GM13977 (cell line): ENCODE data around the gene FZD10.

Source experiments
- DNase-seq: peaks from one replicate; pipeline ENCODE4 v3.0.0; 2012; ENCODE audit warnings: low spot score
- in situ Hi-C: fragments of 300-500 bp; cut with MboI; formaldehyde crosslinking; loops from one replicate; pipeline ENCODE4 v1.12.0; 2022; ENCODE audit warnings: low sequenced_read_pairs, low pct_unique_long_range_greater_than_20kb, mixed read lengths, inconsistent platforms; ENCODE audit not compliant: unreplicated experiment
- TF ChIP-seq, protein P1 (sequence below): IDR thresholded peaks from 2 replicates; pipeline ENCODE4 v1.5.1; 2012; ENCODE audit warnings: mild to moderate bottlenecking, control low read depth; ENCODE audit not compliant: insufficient read depth; ENCODE audit errors: extremely low read depth, missing control alignments

The FZD10 gene

DNA sequence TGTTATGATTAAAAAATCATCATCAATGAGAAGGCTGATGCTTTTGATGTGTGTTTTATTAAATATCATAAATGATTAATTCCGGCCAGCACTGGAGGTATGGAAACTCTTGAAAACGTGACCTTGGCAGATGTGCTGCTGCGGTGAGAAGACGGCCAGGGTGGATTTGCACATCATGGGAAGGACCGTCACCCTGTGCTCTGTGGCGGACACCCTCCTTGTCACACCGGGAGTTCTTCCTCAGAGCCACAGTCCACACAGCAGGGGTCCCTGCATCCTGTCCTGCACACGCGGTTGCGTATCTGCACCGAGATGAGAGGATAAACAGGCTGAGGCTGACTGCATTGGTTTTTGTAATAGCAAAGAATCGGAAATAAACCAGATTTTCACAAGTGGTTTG lies 33.5 kb downstream of the FZD10 start:
- TF ChIP-seq, protein P1, sequence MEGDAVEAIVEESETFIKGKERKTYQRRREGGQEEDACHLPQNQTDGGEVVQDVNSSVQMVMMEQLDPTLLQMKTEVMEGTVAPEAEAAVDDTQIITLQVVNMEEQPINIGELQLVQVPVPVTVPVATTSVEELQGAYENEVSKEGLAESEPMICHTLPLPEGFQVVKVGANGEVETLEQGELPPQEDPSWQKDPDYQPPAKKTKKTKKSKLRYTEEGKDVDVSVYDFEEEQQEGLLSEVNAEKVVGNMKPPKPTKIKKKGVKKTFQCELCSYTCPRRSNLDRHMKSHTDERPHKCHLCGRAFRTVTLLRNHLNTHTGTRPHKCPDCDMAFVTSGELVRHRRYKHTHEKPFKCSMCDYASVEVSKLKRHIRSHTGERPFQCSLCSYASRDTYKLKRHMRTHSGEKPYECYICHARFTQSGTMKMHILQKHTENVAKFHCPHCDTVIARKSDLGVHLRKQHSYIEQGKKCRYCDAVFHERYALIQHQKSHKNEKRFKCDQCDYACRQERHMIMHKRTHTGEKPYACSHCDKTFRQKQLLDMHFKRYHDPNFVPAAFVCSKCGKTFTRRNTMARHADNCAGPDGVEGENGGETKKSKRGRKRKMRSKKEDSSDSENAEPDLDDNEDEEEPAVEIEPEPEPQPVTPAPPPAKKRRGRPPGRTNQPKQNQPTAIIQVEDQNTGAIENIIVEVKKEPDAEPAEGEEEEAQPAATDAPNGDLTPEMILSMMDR: no peak
- in situ Hi-C loops: no loop called here
- no peak for DNase-seq

DNA sequence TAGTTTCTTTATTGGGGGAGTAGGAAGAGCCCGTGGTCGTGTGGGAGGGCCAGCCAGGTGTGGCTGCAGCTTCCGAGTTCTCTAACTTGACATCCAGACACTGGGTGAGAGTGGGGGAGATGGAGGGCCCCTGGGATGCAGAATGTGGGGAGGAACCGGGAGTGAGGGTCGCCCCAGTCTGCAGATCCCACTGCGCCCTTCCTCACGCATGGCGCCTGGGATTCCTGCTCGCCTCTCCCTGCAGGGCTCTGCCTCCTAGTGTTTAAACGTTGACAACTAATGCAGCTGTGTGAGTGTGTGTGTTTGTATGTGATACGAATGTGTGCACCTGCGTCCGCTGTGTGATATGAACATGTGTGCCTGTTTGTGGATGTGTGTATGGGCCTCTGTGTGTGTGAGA lies 34.6 kb downstream of the FZD10 start:
- in situ Hi-C loops: no loop called here
- no peak for DNase-seq
- TF ChIP-seq, protein P1: no peak

DNA sequence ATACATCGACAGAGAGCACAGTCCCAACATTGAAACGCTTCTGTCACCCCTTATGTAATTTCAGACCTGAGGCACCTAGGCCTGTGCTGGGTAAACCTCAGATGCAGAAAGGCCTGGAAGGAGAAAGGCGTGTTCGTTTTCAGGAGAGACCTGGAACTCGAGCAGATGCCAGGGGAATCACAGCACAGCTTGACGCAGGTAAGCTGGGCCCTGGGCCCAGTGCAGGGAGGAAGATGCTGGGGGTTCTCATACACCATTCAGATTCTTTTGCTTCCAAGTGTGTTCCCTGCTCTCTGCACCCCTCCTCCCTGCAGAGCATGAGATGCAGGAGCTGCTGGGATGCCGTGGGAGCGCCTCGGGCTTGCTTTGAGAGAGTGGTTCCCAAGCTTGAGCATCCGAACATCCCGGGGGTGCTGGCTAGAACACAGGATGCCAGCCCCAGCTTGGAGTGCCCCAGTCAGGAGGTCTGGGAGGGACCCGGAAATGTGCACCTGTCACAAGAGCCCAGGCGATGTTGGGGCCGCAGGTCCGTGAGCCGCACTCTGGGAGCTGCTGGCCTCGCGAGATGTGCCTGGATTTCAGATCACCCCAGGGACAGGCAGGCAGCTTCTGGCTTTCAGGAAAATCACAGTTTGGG lies 35.9 kb downstream of the FZD10 start:
- no peak for DNase-seq
- TF ChIP-seq, protein P1: no peak
- in situ Hi-C loops: no loop called here

DNA sequence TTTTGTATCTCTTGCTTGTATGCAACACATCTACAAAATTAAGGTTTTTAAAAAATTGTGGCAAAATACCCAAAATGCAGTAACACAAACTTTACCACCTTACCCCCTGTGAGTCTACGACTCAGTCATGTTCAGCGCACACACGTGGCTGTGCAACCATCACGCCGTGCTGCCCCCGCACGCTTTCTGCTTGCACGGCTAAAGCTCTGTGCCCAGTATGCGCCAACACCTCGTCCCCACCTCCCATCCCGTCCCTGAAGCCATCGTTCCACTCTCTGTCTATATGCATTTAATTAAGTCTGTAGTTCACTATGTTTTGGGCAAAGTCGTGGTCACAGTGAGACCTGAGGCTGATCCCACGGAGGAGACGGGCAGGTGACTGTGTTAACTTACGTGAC lies 36.4 kb downstream of the FZD10 start:
- TF ChIP-seq, protein P1: no peak
- in situ Hi-C loops: no loop called here
- DNase-seq: no peak

GRCh38 chr12:130199581-130200390 lies 37.5 kb downstream of the FZD10 start:
- in situ Hi-C loops: no loop called here
- TF ChIP-seq, protein P1: no peak
- DNase-seq: no peak

GRCh38 chr12:130200445-130200844 lies 38.2 kb downstream of the FZD10 start:
- in situ Hi-C loops: no loop called here
- no peak for DNase-seq
- TF ChIP-seq, protein P1: no peak
